Upper lobe of right lung (tissue), 1 donor: Measurements from ENCODE around the gene KDF1. TPM values are rescaled to one million over a fixed set of nuclear protein-coding genes. Genes with fewer than 3 reads are reported as not detected.

Experiments used
- ATAC-seq: fragments of 200-7000 bp; cut with Tn5 transposase; one replicate; pipeline ENCODE4 v1.9.1; 2020; ENCODE audit warnings: mild to moderate bottlenecking, moderate library complexity
- DNase-seq: peaks from one replicate; pipeline ENCODE4 v3.0.0-alpha.2; 2020
- H3K27ac ChIP-seq: fragments of 200-600 bp; one replicate; pipeline ENCODE4 v1.8.0; 2022
- H3K27me3 ChIP-seq: fragments of 200-600 bp; one replicate; pipeline ENCODE4 v1.8.0; 2022; ENCODE audit warnings: mild to moderate bottlenecking
- H3K36me3 ChIP-seq: fragments of 200-600 bp; one replicate; pipeline ENCODE4 v1.8.0; 2022
- H3K4me1 ChIP-seq: fragments of 200-600 bp; one replicate; pipeline ENCODE4 v1.8.0; 2022
- H3K4me3 ChIP-seq: fragments of 200-600 bp; one replicate; pipeline ENCODE4 v1.8.0; 2022; ENCODE audit warnings: mild to moderate bottlenecking
- H3K9me3 ChIP-seq: fragments of 200-600 bp; one replicate; pipeline ENCODE4 v1.8.0; 2022
- intact Hi-C: fragments of 100-400 bp; cut with DNase I; formaldehyde crosslinking; loops from one replicate; pipeline ENCODE4 v1.11.0; 2022
- total RNA-seq: library from RNA; stranded (reverse); fragmentation: NEBNext Ultra II Directional; extraction: Animal tissue kit (Norgen Biotek cat#: 25700); gene quantifications from one replicate; pipeline ENCODE4 v1.2.1, GENCODE V29; 2021
- TF ChIP-seq, protein P1 (sequence below): fragments of 200-600 bp; IDR thresholded peaks from one replicate; pipeline ENCODE4 v1.8.0; 2022; ENCODE audit warnings: antibody characterized with exemption
- donor health status: DM: no; HTN: yes; CAD: no; lungs with severe emphysema.

The KDF1 gene
- total RNA-seq, 1 donor from 2014 or later = 10.5 TPM

GRCh38 chr1:27000090-27000816 is 40.0 kb upstream of the KDF1 start:
- intact Hi-C loops = no loop called here

DNA sequence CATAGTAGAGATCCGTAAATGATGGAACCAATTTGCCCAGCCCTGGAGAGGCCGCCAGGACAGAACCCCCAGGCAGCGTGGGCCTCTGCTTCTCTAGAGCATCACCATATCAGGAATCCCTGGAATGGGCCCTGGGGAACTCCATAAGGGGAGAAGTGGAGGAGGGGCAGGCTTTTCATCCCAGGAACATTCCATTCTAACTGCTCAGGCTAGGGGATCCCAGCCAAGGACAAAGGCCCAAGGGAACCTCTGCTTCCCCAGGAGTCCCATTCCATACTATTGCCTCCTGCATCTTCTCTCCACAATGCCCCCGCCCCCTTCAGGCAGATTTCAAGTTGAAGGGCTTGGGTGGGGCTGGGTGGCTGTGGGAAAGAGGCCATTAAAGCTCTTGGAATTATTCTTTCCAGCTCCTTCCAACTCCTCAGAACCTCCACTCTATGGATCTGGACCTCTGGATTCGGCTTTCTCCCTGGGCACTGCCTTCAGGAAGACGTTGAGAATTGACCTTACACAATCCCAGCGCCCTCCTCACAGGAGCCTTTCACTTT is 39.2 kb upstream of the KDF1 start:
- peak overlapping the region; percentile 67 for H3K27ac ChIP-seq
- DNase-seq = peak; percentile 71
- intact Hi-C loops = no loop called here
- H3K36me3 ChIP-seq = no peaks in the 10 kb centered on the region
- no peaks in the 10 kb centered on the region for H3K9me3 ChIP-seq
- H3K4me1 ChIP-seq = peaks cover 55% of the 10 kb centered on the region
- TF ChIP-seq, protein P1, sequence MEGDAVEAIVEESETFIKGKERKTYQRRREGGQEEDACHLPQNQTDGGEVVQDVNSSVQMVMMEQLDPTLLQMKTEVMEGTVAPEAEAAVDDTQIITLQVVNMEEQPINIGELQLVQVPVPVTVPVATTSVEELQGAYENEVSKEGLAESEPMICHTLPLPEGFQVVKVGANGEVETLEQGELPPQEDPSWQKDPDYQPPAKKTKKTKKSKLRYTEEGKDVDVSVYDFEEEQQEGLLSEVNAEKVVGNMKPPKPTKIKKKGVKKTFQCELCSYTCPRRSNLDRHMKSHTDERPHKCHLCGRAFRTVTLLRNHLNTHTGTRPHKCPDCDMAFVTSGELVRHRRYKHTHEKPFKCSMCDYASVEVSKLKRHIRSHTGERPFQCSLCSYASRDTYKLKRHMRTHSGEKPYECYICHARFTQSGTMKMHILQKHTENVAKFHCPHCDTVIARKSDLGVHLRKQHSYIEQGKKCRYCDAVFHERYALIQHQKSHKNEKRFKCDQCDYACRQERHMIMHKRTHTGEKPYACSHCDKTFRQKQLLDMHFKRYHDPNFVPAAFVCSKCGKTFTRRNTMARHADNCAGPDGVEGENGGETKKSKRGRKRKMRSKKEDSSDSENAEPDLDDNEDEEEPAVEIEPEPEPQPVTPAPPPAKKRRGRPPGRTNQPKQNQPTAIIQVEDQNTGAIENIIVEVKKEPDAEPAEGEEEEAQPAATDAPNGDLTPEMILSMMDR = no peak
- no peak overlapping the region for H3K4me3 ChIP-seq
- ATAC-seq = peak; percentile 66
- H3K27me3 ChIP-seq = peaks cover 10% of the 10 kb centered on the region

More at GRCh38 chr1:27000090-27000816, 40.0 kb upstream of the KDF1 start:
- no peak overlapping the region for H3K4me3 ChIP-seq
- ATAC-seq = no peak
- peak overlapping the region; percentile 67 for H3K27ac ChIP-seq
- no peaks in the 10 kb centered on the region for H3K9me3 ChIP-seq
- TF ChIP-seq, protein P1 = no peak
- no peak for DNase-seq
- H3K36me3 ChIP-seq = peaks cover 5% of the 10 kb centered on the region
- H3K27me3 ChIP-seq = peaks cover 3% of the 10 kb centered on the region
- peaks cover 56% of the 10 kb centered on the region for H3K4me1 ChIP-seq

- Histone ChIP-seq H3K4me3 (no peak overlapping the region), H3K9me3 (no peaks in the 10 kb centered on the region), H3K4me1 (peaks cover 52% of the 10 kb centered on the region), H3K36me3 (no peaks in the 10 kb centered on the region), H3K27me3 (peaks cover 12% of the 10 kb centered on the region), H3K27ac (peak overlapping the region; percentile 67)
- intact Hi-C loops = no loop called here
- ATAC-seq (no peak), DNase-seq (no peak)
- TF ChIP-seq, protein P1 = no peak
These were observed 38.4 kb upstream of the KDF1 start for GRCh38 chr1:26998429-26999300.

GRCh38 chr1:26996665-26997064 is 36.4 kb upstream of the KDF1 start:
- intact Hi-C loops = no loop called here
- Histone ChIP-seq H3K9me3 (no peaks in the 10 kb centered on the region), H3K4me3 (no peak overlapping the region), H3K4me1 (peaks cover 58% of the 10 kb centered on the region), H3K36me3 (no peaks in the 10 kb centered on the region), H3K27ac (no peak overlapping the region), H3K27me3 (peaks cover 21% of the 10 kb centered on the region)
- TF ChIP-seq, protein P1 = no peak
- DNase-seq = no peak
- no peak for ATAC-seq

GRCh38 chr1:26996024-26996423 is 35.8 kb upstream of the KDF1 start:
- TF ChIP-seq, protein P1 = no peak
- DNase-seq (no peak), ATAC-seq (peak; percentile 10)
- intact Hi-C loops = no loop called here
- Histone ChIP-seq H3K27ac (no peak overlapping the region), H3K4me3 (no peak overlapping the region), H3K27me3 (peaks cover 21% of the 10 kb centered on the region), H3K36me3 (no peaks in the 10 kb centered on the region), H3K9me3 (no peaks in the 10 kb centered on the region), H3K4me1 (peaks cover 52% of the 10 kb centered on the region)
